GM12891 (cell line): ENCODE data around the gene ARID1A.

ENCODE experiments used
- POLR2A ChIP-seq: IDR thresholded peaks from 2 replicates; pipeline ENCODE4 v1.6.1; 2011; ENCODE audit warnings: low read depth, low read length, control low read depth
- POLR2AphosphoS5 ChIP-seq: IDR thresholded peaks from 2 replicates; pipeline ENCODE4 v1.6.1; 2011; ENCODE audit warnings: low read depth, low read length, control low read depth
- TAF1 ChIP-seq: IDR thresholded peaks from 2 replicates; pipeline ENCODE4 v1.6.1; 2011; ENCODE audit warnings: low read depth, low read length, control low read depth

DNA sequence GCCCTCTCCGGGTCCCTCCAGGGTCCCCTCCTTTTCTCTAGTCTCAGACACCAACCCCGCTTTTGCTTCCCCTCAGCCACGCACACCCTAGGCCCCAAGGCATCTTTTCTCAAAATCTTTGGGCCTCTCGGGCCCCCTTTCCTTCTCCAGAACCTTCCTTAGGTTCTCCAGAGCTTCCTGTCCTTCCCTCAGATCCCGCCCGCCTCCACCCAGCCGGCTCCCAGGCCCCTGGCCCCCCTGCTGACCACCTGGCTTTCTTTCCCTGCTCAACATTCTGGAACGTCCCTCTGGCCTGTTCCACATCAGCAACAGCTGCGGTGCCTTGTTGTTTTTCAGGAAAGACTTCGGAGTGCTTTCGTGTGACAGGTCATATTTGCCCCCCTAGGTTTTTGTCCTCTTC, 131.8 kb downstream of the ARID1A start:
- TF ChIP-seq TAF1 = no peak
- TF ChIP-seq POLR2A = no peak
- TF ChIP-seq POLR2AphosphoS5 = no peak
